NCI-H1417 (cell line): ENCODE measurements around the gene CD46.
A peak's percentile ranks its signal among the peaks of the same experiment; 100 is the strongest.

Experiments
- DNase-seq, 3 experiments: peaks; one replicate each; lab custom pipeline; 2025; lab: John Stamatoyannopoulos, UW

Gene CD46

DNA sequence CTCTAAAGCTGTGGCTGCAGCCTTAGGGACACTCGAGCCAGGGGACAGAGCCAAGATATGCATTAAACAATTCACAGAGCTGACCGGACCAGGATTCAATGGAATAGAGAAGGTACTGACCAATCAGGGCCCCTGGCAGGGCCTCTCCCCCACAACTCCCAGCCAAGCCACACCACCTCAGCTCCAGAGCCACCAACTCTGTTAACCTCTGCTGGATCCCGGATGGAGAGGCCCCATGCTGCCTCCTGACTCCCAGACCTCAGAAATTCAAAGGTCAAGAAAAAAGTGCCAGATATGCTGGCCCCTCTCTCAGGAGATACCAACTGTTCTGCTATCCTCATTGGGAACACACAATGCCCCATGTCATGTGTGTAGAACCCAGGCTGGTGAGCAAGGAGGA lies 62.1 kb downstream of the CD46 start:
- DNase-seq, result no peak

DNA sequence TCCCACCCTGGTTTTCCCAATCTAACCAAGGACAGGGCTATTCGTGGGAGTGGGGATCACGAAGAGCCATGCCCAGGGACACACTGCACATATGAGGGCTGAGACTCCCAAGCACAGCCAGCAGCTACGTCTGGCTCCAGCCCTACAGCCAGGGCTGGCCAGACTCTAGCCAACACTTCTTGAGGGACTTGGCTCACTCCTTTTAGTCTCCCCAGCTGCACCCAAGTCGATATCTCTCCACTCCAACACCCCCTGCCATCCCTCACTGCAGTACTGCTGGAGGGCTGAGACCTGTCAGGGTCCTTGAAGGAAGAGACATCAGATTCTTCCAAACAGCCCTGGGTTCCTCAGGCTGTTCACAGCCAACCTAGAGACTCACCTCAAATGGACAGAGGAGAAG lies 62.6 kb downstream of the CD46 start:
- DNase-seq, result no peak

DNA sequence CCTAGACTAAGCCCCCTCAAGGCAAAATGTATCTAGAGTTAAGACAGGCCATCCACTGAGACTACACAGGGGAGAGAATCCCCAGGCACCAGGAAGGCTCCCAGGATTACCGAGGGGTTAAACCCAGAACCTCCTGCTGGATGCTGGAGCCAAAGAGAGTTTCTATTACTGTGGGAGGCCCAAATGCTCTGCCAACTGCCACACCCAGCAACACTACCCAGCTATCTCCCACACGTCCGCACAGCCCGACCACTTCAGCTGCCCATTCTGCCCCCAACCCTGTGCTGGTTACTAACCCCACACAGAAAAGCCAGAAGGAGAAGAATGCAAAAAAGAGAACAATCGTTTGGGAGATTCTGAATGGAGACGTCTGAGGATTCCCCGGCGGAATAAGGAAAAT lies 63.6 kb downstream of the CD46 start:
- no peak for DNase-seq

DNA sequence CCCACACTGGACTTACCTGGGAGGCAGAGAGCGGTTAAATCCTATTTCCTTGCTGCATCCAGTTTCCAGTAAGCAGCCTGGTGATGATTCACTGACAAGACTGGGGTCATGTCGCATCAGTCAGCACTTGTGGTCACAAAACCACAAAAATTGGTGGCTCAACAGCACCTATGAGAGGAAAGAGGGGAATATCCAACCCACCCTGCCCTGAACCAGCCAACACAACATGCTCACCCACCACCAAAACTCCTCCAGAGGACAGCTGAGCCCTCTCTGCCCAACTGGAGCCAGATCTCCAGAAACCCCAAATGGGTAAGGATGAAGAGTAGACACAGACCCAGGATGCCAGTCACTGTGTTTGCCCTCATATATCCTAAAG lies 64.0 kb downstream of the CD46 start:
- DNase-seq, result no peak

DNA sequence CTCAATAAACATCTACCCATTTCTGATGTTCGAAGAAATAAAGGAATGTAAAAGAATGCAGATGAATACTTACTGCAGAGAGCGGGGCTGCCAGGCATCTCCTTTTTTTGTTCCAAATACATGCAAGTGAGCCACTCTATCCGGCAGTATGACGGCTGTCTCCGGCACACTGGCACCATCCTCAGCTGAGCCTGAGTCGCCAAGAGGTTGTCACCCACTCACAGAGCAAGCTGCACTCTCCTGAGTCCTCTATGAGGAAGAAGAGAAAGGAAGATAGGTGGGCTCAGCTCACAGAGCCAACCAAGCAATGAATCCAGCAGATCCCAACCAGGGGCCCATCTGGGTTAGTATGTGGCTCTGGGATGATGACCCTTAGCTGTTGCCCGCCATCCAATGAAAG lies 65.3 kb downstream of the CD46 start:
- DNase-seq, result no peak

DNA sequence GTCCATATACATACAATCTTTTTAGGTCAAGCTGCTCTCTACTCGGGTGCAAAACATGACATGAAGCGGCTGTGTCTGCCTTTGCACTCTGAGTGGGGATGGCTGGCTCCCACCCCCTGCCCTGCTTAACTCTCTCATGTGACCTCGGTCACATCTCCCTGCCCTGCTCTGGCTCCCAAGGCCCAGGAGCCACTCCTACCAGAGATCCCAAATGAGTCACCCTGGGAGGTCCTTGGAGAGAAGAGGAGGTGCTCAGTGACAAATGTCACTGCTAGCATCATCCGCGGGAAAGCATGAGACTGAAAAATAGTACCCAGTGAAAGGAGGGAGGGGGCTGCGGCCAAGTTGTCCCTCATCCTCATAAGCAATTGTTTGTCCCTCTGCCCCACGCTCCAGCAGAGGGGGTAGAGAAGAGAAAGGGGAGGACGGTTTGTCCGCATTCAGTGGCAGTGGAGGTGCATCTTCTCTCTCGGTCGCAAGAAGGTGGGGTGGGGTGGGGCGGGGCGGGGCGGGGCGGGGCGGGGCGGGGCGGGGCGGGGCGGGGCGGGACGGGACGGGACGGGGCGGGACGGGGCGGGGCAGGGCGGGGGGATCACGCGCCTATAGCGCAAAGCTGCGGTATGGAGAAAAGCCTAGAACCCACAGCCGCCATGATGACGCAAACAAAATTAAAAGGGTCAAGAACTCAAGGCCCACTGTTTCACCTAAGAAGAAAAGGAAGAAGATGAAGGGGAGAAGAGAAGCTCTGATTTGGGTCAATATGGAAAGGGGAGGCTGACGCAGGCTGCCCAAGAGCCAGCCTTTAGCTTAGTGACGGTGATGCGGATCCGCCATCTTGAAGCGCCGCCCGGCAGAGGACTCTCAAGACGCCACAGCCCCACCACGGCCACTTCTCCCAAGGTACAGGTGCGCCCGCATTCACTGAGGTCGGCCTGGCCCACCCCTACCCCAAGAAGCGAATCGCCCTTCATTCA lies 66.2 kb downstream of the CD46 start:
- DNase-seq, result no peak

DNA sequence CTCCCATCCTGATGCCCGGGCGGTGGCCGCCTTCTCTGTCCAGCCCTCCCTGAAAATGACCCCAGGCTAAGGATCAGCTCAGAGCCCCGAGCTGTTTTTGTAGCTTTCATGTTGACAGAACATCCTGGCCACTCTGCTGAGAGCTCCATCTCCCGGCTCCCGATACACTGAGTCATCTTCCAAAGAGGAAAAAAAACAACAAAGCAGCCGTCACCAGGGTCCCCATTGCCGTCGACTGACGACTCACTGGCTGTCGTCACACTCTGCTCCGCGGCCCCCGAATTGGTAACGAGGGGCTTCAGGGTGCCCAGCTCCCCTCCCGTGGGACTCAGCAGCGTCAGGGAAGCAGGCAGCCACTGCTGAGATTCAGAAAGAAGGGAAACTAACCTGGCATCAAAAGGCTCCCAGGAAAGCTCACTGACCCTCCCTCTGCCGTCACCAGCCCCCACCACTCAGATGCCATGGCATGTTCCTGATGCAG lies 67.2 kb downstream of the CD46 start:
- no peak for DNase-seq

DNA sequence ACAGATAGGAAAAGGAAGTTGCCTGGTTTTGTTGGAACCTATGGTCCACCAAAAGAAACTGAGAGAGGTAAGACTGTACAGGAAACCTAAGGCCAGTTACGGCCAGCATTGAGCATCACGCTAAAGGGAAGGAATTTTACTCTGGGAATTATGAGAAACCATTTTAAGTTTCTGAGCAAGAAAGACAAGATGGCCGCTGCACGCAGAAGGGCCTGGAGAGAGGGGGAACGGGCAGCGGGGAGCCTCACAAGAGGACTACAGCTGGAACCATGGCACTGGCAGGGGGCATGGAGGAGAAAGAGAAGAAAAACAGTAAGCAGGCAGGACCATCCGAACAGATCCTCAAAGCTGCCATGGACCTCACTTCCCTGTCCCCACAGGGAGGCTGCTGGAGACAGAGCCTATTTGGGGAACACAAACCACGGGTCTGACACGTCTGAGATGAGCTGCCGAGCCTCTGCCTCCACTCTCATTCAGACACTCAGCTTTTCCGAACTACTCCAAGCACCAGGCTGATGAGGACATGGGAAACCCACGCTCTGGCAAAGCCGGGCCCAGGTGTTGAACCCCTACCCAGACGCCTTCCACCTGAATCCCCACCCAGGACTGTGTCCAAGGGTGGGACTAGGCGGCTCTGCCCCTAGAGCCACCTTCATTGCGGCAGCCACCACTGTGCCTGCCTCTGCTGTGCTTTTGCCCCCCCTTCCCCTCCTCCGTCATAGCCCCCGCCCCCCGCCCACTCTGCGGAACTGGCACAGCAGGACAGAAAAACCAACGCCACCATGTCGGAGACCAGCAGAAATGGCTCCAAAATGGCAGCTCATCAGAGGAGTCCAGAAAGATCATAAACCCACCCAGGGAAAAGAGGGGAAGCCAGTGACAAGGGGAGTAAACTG lies 69.0 kb downstream of the CD46 start:
- no peak for DNase-seq

DNA sequence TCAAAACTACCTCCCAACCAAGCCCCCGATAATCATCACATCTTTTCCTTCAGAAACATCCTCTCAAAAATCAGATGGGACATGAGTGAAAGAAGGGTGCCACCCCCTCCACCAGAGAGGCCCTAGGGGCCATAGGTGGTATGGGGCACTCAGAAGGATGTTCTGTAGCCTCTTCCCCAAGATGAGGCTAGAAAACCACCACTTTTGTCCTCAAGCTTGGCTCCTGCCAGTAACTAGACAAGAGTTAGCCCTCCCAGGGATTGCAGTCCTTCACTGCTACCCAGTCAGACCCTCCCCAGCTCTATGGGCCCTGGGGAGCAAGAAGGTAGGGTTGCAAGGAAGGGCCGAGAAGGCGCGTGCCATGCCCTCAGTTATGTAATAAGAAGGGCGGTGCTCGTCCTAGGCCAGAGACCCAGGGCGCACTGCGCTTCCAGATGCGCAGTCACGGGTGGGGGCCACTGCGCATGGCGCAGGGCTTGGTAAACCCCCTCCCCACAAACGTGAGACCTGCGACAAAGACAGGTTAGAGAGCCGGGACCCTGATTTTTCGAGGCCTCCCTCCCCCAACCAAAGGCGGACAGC lies 69.7 kb downstream of the CD46 start:
- no peak for DNase-seq

DNA sequence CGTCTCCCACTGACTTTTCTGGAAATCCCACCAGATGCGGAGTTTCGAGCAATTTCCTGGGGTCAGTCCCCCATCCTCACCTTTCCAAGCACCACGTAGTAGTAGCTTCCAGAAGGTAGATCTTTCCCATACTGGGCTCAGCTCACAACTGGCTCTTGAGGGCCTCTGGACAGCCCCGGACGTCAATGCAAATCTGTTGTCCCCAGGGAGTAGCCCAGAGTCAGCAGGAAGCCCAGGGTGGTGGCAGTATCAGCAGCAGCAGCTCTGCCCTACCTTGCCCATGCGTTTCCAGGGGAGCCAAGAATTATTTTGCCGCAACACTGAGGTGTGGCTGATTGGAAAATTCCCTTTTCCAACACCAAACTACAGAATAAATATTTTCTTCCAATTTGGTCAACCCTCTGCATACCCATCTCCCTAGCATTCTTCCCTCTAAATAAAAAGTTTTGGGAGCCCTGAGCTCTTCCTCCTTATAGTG lies 70.3 kb downstream of the CD46 start:
- no peak for DNase-seq

DNA sequence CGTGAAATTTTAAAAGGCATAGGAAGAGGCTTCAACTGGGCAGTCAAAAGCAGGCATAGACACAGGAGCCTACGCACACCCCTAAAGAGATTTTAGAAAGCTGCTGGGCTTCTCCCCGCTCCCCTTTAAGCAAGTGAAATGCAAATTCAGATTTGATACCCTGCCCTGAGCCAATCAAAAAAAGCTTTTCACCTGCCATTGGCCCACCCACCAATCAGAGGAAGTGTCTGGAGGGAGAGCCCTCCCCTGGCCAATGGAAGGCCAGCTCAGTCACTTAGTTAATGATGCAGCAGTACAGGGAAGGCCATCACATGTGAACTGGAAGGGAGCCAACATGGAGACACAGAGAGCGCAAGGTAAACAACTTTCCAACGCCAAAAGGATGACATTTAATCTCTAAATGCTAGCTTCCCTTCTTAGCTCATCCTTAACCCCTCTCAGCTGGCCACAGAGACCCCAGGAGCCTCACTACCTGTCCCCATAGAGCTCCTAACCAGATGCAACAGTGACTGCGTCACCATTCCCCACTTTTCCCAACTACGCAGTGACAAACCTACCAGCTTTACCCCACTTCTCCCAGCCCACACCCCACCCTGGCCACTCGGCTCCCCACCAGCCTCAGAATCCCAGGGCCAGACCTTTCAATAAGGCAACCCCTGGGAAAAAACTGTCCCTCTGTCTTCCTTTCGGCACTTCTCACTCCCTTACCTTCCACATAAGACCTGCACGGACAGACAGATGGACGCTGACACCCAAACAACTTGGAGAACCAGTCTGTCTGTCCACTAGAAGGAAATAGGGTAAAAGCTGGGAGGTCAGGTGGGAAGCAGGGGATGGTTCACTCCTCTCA lies 71.0 kb downstream of the CD46 start:
- peak in 2 of 3 experiments; percentile 18 to 35 for DNase-seq

DNA sequence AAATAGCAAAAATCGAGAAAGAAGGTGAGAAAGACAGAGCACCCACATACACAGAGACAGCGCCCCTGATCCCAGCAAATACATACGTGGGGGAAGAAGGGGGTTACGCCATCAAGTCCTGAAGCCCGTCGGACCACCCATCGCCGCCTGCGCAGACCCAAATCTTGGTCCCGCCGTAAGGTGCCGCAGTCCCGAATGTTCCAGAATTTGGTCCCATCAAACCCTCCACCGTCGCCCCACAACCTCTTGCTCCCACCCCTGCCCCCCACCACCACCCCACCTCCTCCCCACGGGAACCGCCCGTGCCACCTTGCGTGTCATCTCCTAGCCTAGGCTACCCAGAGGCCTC lies 71.7 kb downstream of the CD46 start:
- DNase-seq, result no peak

DNA sequence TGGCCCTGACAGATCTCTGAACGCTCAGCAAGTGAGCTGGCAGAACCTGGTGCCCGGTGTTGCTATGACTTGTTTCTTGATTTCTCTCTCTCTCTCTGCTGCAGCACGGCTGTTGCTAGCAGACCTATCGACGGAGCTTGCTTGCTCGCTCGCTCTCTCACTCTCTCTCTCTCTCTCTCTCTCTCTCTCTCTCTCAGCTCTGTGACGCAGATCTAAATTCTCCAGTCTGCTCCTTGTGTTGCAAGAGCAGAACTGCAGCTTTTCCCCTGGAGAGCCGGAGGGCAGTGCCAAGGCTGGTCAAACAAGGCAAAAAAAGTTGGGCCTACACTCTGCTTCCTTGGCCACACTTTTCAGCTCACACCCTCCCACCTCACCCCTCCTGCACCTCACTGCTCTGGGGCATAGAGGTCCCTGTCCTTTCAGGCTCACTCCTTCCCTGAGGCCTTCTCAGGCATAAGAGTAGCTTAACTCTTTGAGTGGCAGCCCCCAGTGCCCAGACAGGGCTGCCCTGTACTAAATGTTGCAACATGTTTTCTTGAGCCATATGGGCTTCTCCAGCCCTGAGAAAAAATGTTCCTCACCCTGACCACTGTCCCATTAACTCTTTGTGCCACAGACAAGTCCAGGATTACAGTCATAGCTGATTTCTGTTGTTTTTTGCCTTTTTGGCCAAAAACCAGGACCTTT lies 72.2 kb downstream of the CD46 start:
- peak in 1 of 3 experiments; percentile 9 for DNase-seq

DNA sequence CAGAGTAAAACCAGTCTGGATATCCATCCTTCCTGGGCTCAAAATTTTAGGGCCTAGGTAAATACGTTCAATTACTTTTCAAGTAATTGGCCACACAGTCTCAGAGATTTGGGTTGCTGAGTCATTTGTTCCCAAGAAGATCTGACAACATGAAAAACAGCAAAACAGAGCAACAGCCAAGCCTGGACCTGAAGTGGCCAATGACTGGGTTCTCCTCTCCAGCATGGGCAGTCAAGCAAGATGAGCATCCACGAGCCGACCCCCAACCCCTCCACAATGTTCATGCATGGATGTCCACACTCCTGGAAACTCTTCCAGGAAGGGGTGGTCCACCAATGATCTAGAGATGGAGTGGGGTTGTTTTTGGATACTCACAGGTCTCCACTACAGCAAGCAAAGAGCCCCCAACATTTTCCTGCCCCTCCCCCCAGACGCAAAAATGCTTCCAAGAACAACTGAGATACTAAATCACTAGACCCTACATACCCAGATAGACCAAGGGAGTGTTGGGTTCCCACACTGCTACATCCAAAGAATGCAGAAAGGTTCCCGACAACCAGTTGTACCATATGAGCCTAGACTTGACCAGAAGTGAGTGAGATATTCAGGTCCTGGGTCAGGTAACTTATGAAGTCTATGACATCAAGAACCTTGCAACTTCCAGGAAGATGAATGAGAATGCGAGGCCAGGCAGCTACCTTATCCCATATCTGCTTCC lies 73.0 kb downstream of the CD46 start:
- DNase-seq, result no peak

DNA sequence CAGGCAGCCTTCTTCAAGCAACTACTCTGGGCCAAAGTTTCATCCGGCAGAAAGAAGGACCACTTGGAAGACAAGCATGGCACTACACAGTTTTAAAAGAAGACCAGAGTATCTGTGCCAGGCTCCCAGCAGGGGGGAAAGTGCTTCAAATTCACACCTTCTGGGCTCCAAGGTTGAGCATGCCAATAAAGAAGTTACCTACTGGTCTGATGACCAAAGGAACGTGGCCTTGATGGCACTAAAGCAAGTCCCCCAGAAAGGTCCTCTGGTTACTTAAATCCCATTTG lies 73.5 kb downstream of the CD46 start:
- no peak for DNase-seq

DNA sequence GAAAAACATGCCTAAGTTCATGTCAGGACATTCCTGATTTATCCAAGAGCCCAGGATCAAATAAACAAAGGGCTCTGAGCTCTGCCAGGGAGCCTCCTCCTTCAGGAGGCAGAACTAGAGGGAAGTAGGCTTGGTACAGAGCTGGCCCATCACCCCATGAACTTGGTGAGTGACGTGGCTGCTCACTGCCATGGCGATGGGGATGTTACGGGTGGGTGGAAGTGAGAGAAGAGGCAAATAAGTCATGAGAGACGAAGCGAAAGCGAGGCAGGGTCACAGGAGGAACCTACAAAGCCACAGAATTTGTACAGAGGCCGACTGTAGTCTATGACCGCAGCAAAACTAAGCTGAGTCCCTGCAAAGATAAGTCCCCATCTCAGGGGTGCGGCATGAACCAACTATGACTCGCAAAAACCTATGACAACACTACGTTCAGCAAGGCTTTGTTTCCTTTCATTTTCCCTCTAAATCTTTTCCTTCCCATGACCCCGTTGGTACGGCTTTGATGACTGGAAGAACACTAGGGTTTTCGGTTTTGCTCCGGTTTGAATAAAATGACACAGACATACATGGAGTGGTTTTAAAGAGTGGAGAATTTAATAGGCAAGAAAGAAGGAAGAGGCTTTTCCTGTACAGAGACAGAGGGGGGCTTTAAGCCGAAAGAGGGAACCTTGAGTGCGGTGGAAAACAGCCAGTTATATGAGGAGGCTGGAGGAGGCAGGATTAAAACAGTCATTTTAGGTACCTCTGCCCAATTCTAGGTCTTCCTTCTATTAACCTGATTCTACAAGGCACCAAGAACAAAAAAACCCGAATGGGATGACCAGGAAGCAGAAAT lies 74.1 kb downstream of the CD46 start:
- DNase-seq, result no peak

DNA sequence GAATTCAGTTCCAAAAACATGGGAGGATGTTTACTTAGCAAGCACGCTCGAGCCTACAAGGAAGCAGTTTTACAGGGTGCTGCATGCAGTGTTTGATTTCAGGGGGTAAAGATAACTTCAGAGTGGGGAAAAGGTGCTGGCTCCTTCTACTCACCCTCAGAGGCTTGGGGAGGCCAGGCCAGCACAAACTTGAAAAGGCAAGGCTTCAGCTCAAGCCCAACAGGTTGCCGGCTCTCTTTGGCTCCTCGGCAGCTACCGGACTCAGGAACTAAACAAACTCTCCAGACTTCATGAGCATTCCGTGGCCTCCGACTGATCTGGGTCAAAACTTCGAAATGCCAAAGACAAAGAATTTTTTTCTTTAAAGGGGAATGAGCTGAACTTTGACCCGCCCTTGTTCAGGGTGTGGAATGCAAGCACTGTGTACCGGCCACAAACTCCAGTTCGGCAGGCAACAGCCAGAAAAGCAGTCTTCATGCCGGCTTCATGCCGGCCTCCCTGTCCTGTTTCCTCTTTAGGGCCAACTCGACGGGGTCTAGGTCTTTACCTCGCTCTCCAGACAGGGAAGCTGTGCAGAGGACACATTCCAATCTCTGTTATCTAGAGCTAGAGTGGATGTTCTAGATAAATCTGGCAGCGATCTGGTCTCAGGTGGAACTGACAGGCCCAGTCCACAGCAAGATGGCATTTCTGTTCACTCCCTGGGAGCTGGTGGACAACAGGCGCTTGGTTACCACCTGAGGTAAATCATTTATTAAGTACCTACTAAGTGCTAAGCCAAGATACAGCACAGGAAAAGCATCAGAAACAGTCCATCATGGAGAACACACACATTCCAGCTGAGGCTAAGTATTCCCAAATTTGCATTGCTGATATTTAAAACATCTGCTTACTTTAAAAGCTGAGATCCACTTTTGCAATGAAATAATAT lies 75.0 kb downstream of the CD46 start:
- no peak for DNase-seq

DNA sequence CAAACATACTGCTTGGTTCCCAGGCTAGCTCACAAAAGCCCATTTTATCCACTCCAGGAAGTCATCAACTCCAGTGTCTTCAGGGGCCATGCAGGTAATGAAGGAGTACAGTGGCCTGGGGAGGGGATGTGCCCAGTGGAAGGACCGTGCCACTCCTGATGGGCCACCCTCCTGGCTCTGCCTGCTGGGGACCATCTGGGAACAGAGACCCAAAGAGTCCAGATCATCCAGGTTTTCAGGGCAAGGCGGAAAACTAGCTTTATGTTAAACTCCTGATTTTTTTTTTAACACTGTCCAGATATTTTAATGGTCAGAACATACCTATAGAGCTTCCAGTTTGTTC lies 75.6 kb downstream of the CD46 start:
- no peak for DNase-seq

DNA sequence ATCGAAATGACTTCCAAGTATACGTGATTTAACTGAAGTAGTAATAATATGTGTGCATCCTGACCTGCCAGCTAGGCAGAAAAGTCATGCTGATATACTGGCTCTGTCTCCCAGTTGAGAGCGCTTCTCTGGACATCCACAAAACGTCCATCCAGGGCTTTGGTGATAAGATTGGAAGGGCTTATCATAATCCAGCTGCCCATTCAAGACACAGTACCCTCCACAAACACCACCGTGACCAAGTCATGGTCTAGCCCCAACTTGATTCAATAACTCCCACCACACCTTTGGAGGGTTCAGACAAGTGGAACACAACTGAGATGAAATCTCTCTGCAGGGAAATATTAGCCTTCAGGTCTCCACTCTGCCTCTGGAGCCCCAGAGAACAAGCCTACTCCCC lies 76.2 kb downstream of the CD46 start:
- DNase-seq, result no peak
